WTC11 (cell line): Measurements from ENCODE around the gene ALDH9A1.

Experiments used
- ATF2 ChIP-seq: sonication (generic); formaldehyde crosslinking; IDR thresholded peaks from 2 replicates; pipeline ENCODE4 v1.8.1; 2022; ENCODE audit warnings: low read depth, missing genetic modification reagents, borderline replicate concordance
- ATF6 ChIP-seq: sonication (generic); formaldehyde crosslinking; IDR thresholded peaks from 2 replicates; pipeline ENCODE4 v1.8.1; 2023; ENCODE audit warnings: mild to moderate bottlenecking, missing genetic modification reagents
- CREB1 ChIP-seq: sonication (generic); formaldehyde crosslinking; IDR thresholded peaks from 2 replicates; pipeline ENCODE4 v1.8.0; 2023; ENCODE audit warnings: mild to moderate bottlenecking, missing genetic modification reagents
- CTCF ChIP-seq: fragments of 200-600 bp; IDR thresholded peaks from 2 replicates; pipeline ENCODE4 v1.8.0; 2022; ENCODE audit warnings: antibody characterized with exemption
- E2F4 ChIP-seq: sonication (generic); formaldehyde crosslinking; IDR thresholded peaks from 2 replicates; pipeline ENCODE4 v1.8.1; 2022; ENCODE audit warnings: low read depth, mild to moderate bottlenecking, moderate library complexity, missing genetic modification reagents, borderline replicate concordance
- ELF4 ChIP-seq: sonication (generic); formaldehyde crosslinking; IDR thresholded peaks from 2 replicates; pipeline ENCODE4 v1.8.1; 2022; ENCODE audit warnings: low read depth, mild to moderate bottlenecking, moderate library complexity, missing genetic modification reagents
- GABPB1 ChIP-seq: sonication (generic); formaldehyde crosslinking; IDR thresholded peaks from 2 replicates; pipeline ENCODE4 v1.8.1; 2023; ENCODE audit warnings: mild to moderate bottlenecking, missing genetic modification reagents
- IRF2 ChIP-seq: sonication (generic); formaldehyde crosslinking; IDR thresholded peaks from 2 replicates; pipeline ENCODE4 v1.8.0; 2022; ENCODE audit warnings: low read depth, missing genetic modification reagents, borderline replicate concordance
- KAT7 ChIP-seq: sonication (generic); formaldehyde crosslinking; IDR thresholded peaks from 2 replicates; pipeline ENCODE4 v1.8.1; 2023; ENCODE audit warnings: missing genetic modification reagents, mild to moderate bottlenecking, borderline replicate concordance
- MAX ChIP-seq: sonication (generic); formaldehyde crosslinking; IDR thresholded peaks from 2 replicates; pipeline ENCODE4 v1.8.0; 2022; ENCODE audit warnings: mild to moderate bottlenecking, missing genetic modification reagents
- NR3C1 ChIP-seq: sonication (generic); formaldehyde crosslinking; conservative IDR thresholded peaks from 2 replicates; pipeline ENCODE4 v1.8.1; 2023; ENCODE audit warnings: low read depth, mild to moderate bottlenecking, missing genetic modification reagents
- PRDM15 ChIP-seq: sonication (generic); formaldehyde crosslinking; IDR thresholded peaks from 2 replicates; pipeline ENCODE4 v1.8.0; 2022; ENCODE audit warnings: missing genetic modification reagents
- TEAD4 ChIP-seq: sonication (generic); formaldehyde crosslinking; IDR thresholded peaks from 2 replicates; pipeline ENCODE4 v1.8.0; 2022; ENCODE audit warnings: mild to moderate bottlenecking, missing genetic modification reagents

GRCh38 chr1:165632152-165632469, 66.3 kb downstream of the ALDH9A1 start:
- TF ChIP-seq GABPB1 (no peak), MAX (CRISPR knock-in tag) (no peak), CTCF (no peak), IRF2 (no peak), ATF6 (CRISPR knock-in tag) (no peak), TEAD4 (CRISPR knock-in tag) (no peak), KAT7 (CRISPR knock-in tag) (no peak), NR3C1 (no peak), ATF2 (CRISPR knock-in tag) (no peak), PRDM15 (CRISPR knock-in tag) (no peak), ELF4 (CRISPR knock-in tag) (no peak), E2F4 (CRISPR knock-in tag) (no peak), CREB1 (CRISPR knock-in tag) (no peak)
